Pancreas (tissue), 10 donors: ENCODE measurements around the gene NTSR1. TPM values are rescaled to one million over a fixed set of nuclear protein-coding genes. Genes with fewer than 3 reads are reported as not detected.

ENCODE experiments used
- ATAC-seq, 4 donors: fragments of 200-7000 bp; cut with Tn5 transposase; one replicate each; pipeline versions ENCODE4 v1.8.0 to v1.9.1; 2020; ENCODE audit warnings: mild to moderate bottlenecking in 4 of 4, moderate library complexity in 4 of 4
- DNase-seq, 6 donors: peaks; one replicate each; pipeline ENCODE4 v3.0.0-alpha.2; 2020
- FAIRE-seq: peaks from 2 replicates; lab custom pipeline; 2012; peaks lifted over from hg19 to GRCh38; lab: Jason Lieb, UNC
- H3K27ac ChIP-seq, 4 donors: fragments of 200-600 bp; sonication (generic); 1 replicate in 3 of 4; 2 replicates in 1 of 4; pipeline versions ENCODE4 v1.5.0 to v1.8.0; 2020
- H3K27me3 ChIP-seq, 4 donors: fragments of 200-600 bp; one replicate each; pipeline ENCODE4 v1.8.0; 2021
- H3K36me3 ChIP-seq, 3 donors: fragments of 200-600 bp; sonication (generic) in 1 of 3; one replicate each; pipeline versions ENCODE4 v1.5.0 to v1.8.0; 2020 to 2021
- H3K4me1 ChIP-seq, 3 donors: fragments of 200-600 bp; one replicate each; pipeline ENCODE4 v1.8.0; 2021
- H3K4me3 ChIP-seq, 4 donors: fragments of 200-600 bp; sonication (generic) in 2 of 4; one replicate each; pipeline versions ENCODE4 v1.5.0 to v1.8.0; 2020 to 2021
- H3K9me3 ChIP-seq, 4 donors: fragments of 200-600 bp; one replicate each; pipeline ENCODE4 v1.8.0; 2021
- CTCF ChIP-seq, 4 donors: fragments of 200-600 bp; sonication (generic) in 3 of 4; IDR thresholded peaks; one replicate each; pipeline versions ENCODE4 v1.5.0 to v1.8.0; 2021; ENCODE audit warnings: antibody characterized with exemption in 4 of 4
- WGBS, 2 donors: extraction: QIAGEN DNeasy Blood & Tissue Kit; methylation state at CpG; one replicate each; pipeline ENCODE4 v1.1.7; 2013; 5-methylcytosine and 5-hydroxymethylcytosine counted together
- intact Hi-C, 3 donors: fragments of 100-400 bp; cut with DNase I; formaldehyde crosslinking; loops; one replicate each; pipeline versions ENCODE4 v1.11.1 to v1.14.2; 2022
- polyA plus RNA-seq, 2 donors: library from polyadenylated mRNA; stranded (reverse); fragments of 200-250 nt; gene quantifications; one replicate each; pipeline ENCODE4 v1.2.3, GENCODE V29; 2013
- total RNA-seq, 6 donors: library from RNA; stranded (reverse); fragmentation: NEBNext Ultra II Directional in 4 of 6; extraction: Animal tissue kit (Norgen Biotek cat#: 25700) in 4 of 6; gene quantifications; one replicate each; pipeline versions ENCODE4 v1.2.1 to v1.2.4, GENCODE V29; 2021 to 2023
- donor health status: healthy with polysubstance abuse.
- donor health status: DM: no; HTN: no; CAD: no; lungs with moderate emphysema.
- donor health status: DM: no; HTN: no; CAD: no.
- donor health status: control.
- donor health status: control.
- donor health status: Bipolar disorder and iron deficiency.
- donor health status: DM: yes; HTN: yes; CAD: no.
- donor health status: DM: no; HTN: no; CAD: no.
- donor health status: DM: no; HTN: no; CAD: no.
- donor health status: DM: yes; HTN: yes; CAD: no.

Gene NTSR1
- total and polyA plus RNA-seq, 8 donors: 0.02 to 0.15 (median 0.09) TPM; not detected in 2

GRCh38 chr20:62768551-62769287 lies 60.1 kb downstream of the NTSR1 start:
- 19 to 23% methylated on average over 21 of the region's 21 CpGs for WGBS, 2 donors
- Histone ChIP-seq H3K27me3 (no peaks in the 10 kb centered on the region), H3K4me3 (peak overlapping the region in 2 of 4 donors; percentile 3 to 16), H3K27ac (peak overlapping the region; percentile 68 to 84 (median 80)), H3K4me1 (no peaks in the 10 kb centered on the region), H3K36me3 (no peaks in the 10 kb centered on the region), H3K9me3 (no peaks in the 10 kb centered on the region)
- no peak for FAIRE-seq
- peak in 5 of 6 donors; percentile 59 to 84 (median 74) for DNase-seq
- peak; percentile 53 to 76 (median 62) for ATAC-seq
- no peak for TF ChIP-seq CTCF (IDR thresholded peaks at IDR 0.05)
- intact Hi-C loops: no loop called here

GRCh38 chr20:62769346-62770071 lies 60.9 kb downstream of the NTSR1 start:
- Histone ChIP-seq H3K4me3 (no peak overlapping the region), H3K36me3 (no peaks in the 10 kb centered on the region), H3K27ac (peak overlapping the region in 1 of 4 donors; percentile 10), H3K4me1 (no peaks in the 10 kb centered on the region), H3K27me3 (no peaks in the 10 kb centered on the region), H3K9me3 (no peaks in the 10 kb centered on the region)
- TF ChIP-seq CTCF (IDR thresholded peaks at IDR 0.05): no peak
- FAIRE-seq: no peak
- peak in 2 of 6 donors; percentile 25 to 59 for DNase-seq
- ATAC-seq: no peak
- intact Hi-C loops: no loop called here
- whole genome bisulfite sequencing, 2 donors: 70 to 79% methylated on average over 16 of the region's 16 CpGs

- 77 to 88% methylated on average over 19 to 20 of the region's 20 CpGs for WGBS, 2 donors
- ATAC-seq (no peak), FAIRE-seq (no peak), DNase-seq (peak in 2 of 6 donors; percentile 17 to 52)
- no peak overlapping the region for H3K4me3 ChIP-seq
- H3K36me3 ChIP-seq: no peaks in the 10 kb centered on the region
- no peaks in the 10 kb centered on the region for H3K4me1 ChIP-seq
- H3K27me3 ChIP-seq: no peaks in the 10 kb centered on the region
- no peak overlapping the region for H3K27ac ChIP-seq
- H3K9me3 ChIP-seq: no peaks in the 10 kb centered on the region
- intact Hi-C loops: no loop called here
- TF ChIP-seq CTCF (IDR thresholded peaks at IDR 0.05): no peak
Measured at GRCh38 chr20:62770111-62770910, 61.7 kb downstream of the NTSR1 start.

- Histone ChIP-seq H3K27me3 (no peaks in the 10 kb centered on the region), H3K4me3 (no peak overlapping the region), H3K4me1 (no peaks in the 10 kb centered on the region), H3K36me3 (no peaks in the 10 kb centered on the region), H3K9me3 (no peaks in the 10 kb centered on the region), H3K27ac (no peak overlapping the region)
- peak in 2 of 6 donors; percentile 20 to 51 for DNase-seq
- no peak for FAIRE-seq
- intact Hi-C loops: no loop called here
- TF ChIP-seq CTCF (IDR thresholded peaks at IDR 0.05): no peak
- 54 to 64% methylated on average over 14 of the region's 14 CpGs for WGBS, 2 donors
- no peak for ATAC-seq
Measured at GRCh38 chr20:62770916-62771315, 62.3 kb downstream of the NTSR1 start.
